ENCODE results near the gene PRICKLE1.

PRICKLE1 gene

GRCh38 chr12:42486407-42486806 is 103.1 kb downstream of the PRICKLE1 start:
- DNase-seq = no peak

DNA sequence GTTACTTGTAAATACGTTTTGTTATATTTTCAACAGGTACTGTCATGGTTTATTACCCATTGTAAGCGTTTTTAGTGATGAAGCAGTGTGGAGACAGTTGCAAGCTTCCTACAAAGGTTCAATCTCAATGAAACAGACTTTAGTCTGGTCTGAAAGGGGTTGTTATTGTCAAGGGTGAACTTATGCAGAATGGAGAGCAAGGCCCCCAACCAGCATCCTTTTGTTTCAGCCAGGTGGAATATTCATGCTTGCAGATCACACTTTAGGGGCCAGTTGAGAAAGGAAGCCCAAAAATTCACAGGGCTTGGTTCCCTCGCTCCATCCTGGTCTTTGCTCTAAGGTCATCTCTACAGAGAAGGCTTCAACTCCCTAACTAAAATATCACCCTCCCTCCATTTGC is 103.7 kb downstream of the PRICKLE1 start:
- DNase-seq = no peak

DNA sequence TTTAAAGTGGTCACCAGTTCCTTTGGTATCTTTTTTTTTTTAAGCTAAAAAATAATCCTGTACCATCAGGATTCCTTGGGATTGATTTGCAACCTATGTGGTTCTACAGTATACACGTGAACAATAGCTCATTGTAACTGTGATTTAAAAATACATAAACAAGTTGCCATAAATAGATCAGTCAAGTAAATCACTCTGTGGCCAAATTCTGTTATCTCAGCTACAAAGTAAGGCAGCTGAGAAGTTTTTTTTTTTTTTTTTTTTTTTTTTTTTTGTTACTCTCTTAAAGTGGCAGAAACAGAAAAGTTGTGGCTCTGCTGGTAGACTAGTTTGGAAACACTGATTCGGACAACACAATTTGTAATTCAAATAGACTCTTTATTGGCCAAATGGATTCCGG is 104.5 kb downstream of the PRICKLE1 start:
- DNase-seq = no peak

DNA sequence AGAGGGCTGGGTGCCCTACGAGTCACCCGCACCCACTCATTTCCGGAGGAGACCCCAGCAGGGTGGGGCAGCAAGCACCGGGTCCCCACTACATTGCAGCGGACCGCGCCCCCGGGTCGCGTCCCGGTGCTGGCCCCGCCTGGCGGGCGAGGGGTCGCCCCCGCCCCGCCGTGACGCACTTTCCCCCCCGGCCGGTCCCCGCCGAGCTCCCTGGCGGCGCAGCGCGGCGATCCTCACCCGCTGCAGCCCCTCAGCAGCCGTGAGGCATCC is 106.1 kb downstream of the PRICKLE1 start:
- DNase-seq = no peak

- DNase-seq = peak; percentile 34
Measured at GRCh38 chr12:42482748-42483520, 106.6 kb downstream of the PRICKLE1 start.

GRCh38 chr12:42482041-42482747 is 107.4 kb downstream of the PRICKLE1 start:
- no peak for DNase-seq

DNA sequence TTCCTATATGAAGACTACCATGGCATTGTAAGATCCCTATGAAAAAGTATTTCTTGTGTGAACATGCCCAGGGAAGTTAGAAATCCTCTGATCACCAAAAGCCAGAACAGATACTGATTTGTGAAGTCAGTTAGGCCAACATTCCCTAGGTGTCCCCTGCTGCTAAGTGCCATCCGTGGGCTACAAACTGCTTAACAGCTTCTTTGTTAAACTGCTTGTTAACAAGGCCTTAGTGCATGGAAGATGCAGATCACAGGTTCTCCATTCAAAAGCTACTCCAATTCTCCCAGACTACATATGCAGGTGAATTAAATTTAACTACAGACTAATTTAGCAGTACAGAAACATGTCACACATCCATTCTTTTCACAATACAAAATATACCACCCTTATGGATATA is 108.2 kb downstream of the PRICKLE1 start:
- DNase-seq = no peak

DNA sequence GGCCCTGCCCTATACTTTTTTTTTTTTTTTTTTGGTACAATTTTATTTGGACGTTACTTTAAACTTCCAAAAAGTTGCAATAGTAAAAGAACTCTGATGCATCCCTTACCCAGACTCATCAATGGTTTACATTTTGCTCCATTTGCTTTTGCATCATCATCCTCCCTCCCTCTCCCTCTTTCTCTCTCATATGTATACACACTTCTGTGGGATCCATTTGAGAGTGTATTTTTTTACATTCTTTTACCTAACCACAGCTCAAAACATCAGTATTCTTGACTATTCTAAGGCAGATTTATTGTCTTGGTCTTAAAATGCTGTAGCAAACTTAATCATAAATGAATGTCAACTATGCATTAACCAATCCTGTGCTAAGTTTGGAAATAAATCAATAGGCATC is 111.6 kb downstream of the PRICKLE1 start:
- DNase-seq = no peak

GRCh38 chr12:42475106-42475505 is 114.4 kb downstream of the PRICKLE1 start:
- DNase-seq = peak; percentile 46

GRCh38 chr12:42474391-42474790 is 115.2 kb downstream of the PRICKLE1 start:
- DNase-seq = no peak

DNA sequence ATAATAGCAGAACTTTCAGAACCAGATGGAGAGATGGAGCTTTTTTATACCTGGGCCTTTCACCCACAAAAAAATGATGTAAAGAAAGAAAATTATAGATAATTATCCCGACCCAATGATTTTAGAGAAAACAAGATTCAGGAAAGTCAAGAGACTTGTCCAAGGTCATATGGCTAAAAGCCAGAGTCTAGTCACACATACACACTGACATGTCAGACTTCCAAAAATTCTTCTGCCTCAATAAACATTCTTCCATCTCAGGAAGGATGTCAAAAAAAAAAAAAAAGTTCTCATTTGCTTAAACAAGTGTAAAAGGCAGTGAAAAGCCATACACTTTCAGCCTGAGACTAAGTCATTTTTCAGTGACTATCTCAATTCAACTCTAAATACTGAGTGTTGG is 116.0 kb downstream of the PRICKLE1 start:
- no peak for DNase-seq

DNA sequence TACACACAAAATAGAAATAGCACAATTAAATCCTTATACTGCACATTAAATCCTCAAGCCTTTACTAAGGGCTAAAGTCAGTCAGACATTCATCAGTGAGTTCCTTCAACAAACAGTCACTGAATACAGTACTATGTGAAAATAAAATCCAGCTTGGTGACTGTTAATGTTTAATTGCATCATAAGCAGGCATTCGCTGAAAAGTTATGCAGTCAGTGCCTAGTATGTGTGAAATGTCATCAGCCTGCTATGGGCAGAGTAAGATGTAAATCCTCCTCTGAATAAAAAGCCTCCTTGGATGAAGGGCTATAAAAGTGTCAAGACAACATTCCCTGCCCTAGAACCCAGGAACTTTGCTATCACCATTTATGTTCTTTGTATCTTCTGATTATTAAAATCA is 116.4 kb downstream of the PRICKLE1 start:
- no peak for DNase-seq

DNA sequence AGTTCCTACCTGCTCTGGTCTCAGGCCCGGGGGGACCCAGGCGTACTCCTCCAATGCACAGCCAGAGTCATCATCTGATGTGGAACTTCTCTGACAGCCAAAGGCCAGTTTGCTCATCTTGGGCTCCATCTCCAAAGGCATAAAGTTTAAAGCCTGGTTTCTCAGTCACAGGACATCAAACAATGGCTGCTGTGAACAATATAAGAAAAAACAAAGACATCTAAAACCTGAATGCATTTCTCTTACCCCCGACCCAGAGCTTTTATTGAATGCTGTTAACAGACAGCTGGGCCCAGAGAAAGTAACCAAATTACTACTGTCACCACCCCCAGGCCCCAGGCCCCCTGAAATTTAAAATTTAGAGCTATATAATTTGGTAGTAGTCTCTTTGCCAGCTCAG is 117.2 kb downstream of the PRICKLE1 start:
- DNase-seq = no peak

GRCh38 chr12:42469355-42470175 is 120.0 kb downstream of the PRICKLE1 start:
- peak; percentile 4 for DNase-seq

DNA sequence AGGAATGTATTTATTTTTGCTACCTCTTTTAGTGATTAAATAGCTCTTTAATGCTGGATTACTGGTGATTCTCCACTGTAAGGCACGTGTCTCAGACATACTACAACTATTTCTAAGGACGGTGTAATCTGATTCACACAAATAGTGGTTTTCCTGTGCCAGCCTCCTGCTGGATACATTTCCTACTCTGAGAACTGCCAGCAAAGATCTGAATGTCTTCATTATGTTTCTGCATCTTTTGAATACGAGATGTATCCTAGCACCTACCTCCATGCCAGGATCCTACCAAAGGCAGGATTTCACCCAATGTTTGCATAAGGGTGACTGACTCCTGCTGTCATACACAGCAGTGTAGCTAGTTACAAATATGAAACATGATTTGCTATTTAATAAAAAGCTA is 120.6 kb downstream of the PRICKLE1 start:
- no peak for DNase-seq

GRCh38 chr12:42468341-42468821 is 121.2 kb downstream of the PRICKLE1 start:
- no peak for DNase-seq

- no peak for DNase-seq
Measured at GRCh38 chr12:42463671-42464070, 125.9 kb downstream of the PRICKLE1 start.

DNA sequence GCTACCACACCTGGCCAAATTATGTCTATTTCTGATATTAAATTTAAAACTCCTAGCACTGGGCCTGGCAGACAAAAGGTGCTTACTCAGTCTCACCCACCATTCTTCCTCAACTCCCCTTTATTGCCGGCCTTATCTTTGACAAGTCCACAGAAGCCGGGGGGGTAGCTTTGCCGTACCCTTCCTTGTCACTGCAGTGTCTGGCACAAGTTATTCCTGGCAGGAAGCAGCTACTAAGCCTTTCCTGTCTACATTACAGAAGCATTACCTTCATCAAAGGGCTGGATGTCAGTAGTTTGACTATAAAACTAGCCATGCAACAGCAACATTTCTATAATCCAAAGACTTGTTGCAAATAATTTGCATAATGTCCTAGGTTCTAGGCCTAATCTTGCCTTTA is 127.1 kb downstream of the PRICKLE1 start:
- no peak for DNase-seq

DNA sequence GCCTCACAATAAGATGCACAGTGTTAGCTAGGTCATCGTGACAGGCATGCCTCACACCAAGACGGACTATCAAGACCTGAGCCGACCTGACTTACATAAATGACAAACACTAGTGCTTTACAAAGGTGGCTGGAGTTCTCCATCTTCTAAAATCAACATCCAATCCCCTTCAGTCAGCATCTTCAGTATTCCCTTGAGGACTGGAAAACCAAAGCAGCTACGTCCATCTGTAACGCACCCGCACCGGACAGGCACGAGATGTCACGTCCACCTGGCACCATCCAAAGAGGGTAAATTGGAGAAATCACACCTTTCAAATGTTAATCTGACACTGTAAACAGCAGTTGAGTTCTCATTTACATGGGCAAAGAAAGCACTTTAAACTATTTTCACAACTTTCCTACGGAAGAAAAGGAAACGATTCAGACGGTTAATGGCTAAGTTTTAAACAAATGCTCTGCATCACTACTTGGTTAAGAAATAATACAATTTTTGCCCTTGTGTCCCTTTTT is 130.2 kb downstream of the PRICKLE1 start:
- no peak for DNase-seq

- DNase-seq = no peak
Measured at GRCh38 chr12:42458575-42458974, 131.0 kb downstream of the PRICKLE1 start.

DNA sequence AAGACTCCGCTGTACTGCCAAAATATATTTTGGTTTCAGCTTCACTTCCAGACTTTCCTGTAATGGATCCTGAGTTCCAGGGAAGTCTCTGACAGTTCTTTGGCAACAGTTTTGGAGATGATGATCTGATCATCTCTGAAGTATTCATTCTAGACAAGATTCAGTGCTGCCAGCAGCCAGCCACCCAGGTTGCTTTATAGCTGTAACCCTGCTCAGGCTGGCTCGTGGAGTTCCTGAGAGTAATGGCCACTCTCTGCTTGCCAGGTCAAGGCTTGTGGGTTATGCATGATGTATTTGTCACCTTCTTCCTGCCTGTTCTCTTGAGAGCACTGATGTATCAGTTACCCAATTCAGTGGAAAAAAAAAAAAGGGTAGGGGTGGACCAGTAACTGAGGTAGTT is 139.3 kb downstream of the PRICKLE1 start:
- no peak for DNase-seq

GRCh38 chr12:42448841-42449240 is 140.7 kb downstream of the PRICKLE1 start:
- no peak for DNase-seq

DNA sequence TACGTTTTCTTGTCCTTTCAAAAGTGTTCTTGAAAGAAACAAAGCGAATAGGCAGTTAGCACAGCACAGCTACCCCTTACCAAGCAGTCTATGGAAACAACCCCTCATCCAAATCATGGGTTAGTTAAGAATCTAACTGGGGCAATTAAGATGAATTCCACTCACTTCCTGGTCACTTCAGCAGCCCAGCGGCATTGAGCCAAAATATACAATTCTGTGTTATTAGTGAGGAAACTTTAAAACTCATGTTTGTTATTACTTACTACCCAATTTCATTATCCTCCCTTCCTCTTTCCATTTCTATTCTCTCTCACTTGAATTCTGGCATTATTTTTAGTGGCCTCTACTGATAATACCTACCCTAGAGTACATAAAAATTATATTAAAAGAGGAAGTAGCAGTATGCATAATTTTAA is 142.2 kb downstream of the PRICKLE1 start:
- DNase-seq = no peak

DNA sequence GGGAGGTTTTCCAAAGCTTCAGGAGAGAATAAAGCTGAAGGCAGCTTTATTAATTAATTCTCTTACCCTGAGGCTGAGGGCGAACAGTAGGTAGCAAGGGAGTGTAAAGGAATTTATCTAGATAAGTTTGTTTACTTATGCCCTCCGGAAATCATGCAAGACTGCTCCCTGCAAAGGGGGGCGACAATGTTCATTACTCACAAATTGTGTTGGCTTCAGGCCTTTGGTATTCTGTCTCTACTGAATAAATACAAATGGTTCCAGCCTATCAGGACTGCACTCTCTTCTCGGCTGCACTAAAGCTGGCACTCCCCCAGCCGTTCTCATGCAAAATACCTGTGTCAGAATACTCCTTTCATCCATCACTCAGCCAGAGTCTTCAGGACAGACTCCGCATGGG is 142.8 kb downstream of the PRICKLE1 start:
- no peak for DNase-seq

Data from DMS79 treated with DMSO at 0.1 percent for 48 hours (cell line).